NOMO-1 treated with dmso at 0.1 percent for 144 hours (cell line): ENCODE measurements around the gene BICDL2.
"Not testable (repeated sequence)": the region's sequence is repeated elsewhere in the genome, so short reads cannot be mapped to it uniquely, and the experiment has no call there.

Experiments
- DNase-seq: peaks from one replicate; lab custom pipeline; 2025; ENCODE audit not compliant: unreplicated experiment; lab: John Stamatoyannopoulos, UW

BICDL2 gene, protein sequence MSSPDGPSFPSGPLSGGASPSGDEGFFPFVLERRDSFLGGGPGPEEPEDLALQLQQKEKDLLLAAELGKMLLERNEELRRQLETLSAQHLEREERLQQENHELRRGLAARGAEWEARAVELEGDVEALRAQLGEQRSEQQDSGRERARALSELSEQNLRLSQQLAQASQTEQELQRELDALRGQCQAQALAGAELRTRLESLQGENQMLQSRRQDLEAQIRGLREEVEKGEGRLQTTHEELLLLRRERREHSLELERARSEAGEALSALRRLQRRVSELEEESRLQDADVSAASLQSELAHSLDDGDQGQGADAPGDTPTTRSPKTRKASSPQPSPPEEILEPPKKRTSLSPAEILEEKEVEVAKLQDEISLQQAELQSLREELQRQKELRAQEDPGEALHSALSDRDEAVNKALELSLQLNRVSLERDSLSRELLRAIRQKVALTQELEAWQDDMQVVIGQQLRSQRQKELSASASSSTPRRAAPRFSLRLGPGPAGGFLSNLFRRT

DNA sequence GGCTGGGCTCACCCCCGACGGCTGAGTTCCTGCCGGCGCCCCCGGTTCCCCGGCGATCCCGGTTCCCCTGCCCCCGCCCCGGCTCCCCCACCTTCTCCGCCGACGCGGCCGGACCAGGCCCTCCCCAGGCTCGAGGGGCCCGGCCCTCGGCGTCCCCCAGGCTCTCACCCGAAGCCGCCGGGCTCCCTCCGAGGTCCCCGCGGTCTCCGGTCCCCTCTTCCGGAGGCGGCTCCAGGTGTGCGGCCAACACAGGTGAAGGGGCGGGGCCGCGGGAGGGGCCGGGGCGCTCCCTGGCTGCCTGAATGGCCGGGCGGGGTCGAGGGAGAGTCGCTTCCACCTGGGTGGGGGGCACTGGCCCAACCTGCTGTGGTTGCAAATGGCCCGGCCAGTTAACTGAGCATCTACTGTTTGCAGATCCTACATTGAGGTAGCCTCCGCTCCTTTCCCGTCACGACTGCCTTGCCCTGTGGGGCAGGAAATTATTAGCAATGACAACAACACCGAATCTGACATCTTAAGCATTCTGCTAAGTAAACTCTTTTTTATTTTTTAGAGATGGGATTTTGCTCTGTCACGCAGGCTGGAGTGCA lies at the start of gene BICDL2:
TSS of gene BICDL2 (minus strand) at position 219 of the 590 bp plus-strand sequence. CDS start 1,448 bp downstream, outside the sequence.
- DNase-seq, result no peak

DNA sequence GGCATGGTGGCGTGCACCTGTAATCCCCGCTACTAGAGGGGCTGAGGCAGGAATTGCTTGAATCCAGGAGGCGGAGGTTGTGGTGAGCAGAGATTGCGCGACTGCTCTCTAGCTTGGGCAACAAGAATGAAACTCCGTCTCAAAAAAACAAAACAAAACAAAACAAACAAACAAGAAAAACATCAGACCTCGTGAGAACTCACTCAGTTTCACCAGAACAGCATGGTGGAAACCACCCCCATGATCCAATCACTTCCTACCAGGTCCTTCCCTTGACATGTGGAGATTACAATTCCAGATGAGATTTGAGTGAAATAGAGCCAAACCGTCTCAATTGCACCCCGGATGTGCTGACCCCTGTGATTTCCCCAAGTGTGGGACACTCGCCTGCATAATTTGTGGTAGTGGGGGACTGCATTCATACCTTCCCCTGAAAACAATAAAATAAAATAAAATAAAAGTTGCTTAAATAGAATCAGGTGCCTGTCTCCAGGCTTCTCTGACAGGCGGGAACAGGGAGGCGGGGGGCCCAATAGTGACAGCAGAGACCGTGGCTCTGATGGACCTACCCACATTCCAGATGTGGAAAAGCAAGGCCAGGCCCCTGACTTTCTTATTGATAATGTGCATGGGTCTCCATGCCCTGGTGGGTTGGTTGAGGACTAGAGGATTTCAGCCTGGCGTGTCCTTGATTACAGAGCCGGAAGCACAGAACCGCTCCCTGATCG lies 49.3 kb upstream of the BICDL2 start:
- DNase-seq, result no peak

DNA sequence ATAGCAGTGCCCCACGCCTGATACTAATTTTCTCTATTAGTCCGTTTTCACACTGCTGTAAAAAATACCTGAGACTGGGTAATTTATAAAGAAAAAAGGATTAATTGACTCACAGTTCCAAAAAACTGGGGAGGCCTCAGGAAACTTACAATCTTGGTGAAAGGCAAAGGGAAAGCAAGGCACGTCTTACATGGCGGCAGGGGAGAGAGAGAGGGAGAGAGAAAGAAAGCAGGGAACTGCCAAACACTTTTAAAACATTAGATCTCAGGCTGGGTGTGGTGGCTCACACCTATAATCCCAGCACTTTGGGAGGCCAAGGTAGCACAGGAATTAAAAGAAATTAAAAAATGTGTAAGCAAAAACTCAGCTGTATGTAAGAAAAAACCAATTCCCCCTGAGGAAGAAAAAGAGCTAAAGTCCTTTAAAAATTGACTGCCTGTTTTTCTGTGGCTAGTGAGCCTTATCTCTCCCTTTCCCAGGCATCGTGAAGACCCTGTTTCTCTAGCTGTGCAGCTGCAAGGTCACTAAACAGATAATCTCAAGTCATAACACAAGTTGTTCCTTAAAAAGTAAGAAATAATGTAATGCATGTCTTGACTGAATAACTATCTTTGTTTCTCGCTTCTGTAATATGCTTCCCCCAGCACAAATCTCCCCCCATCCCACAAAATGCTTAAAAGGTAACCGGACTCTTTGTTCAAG lies 48.4 kb upstream of the BICDL2 start:
- DNase-seq, result no peak

DNA sequence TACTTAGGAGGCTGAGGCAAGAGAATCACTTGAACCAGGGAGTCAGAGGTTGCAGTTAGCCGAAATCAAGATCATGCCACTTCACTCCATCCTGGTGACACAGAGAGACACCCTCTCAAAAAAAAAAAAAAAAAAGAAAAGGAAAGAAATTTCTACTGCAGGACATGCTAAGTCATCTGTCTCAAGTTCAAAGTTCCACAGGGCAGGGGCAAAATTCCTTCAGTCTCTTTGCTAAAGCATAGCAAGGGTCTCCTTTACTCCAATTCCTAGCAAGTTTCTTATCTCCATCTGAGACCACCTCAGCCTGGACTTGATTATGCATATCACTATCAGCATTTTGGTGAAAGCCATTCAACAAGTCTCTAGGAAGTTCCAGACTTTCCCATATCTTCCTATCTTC lies 47.7 kb upstream of the BICDL2 start:
- no peak for DNase-seq

DNA sequence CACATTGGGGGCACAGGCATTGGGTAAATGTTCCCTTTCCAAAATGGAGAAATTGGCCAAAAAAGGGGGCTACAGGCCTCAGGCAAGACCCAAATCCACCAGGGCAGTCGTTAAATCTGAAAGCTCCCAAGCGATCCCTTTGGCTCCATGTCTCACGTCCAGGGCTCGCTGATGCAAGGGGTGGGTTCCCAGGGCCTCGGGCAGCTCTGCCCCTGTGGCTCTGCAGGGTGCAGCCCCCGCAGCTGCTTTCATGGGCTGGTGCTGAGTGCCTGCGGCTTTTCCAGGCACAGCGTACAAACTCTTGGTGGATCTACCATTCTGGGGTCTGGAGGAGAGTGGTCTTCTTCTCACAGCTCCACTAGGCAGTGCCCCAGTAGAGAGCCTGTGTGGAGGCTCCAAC lies 46.7 kb upstream of the BICDL2 start:
- DNase-seq, result not testable (repeated sequence)

DNA sequence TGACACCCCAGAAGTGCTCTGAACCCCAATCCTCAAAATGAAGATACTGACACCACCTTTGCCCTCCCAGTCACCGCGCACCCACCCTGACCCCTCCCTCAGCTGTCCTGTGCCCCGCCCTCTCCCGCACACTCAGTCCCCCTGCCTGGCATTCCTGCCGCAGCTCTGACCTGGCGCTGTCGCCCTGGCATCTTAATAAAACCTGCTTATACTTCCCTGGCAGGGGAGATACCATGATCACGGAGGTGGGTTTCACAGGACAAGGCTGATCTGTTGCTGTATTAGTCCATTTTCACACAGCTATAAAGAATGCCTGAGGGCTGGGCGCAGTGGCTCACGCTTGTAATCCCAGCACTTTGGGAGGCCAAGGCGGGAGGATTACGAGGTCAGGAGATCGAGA lies 45.2 kb upstream of the BICDL2 start:
- not testable (repeated sequence) for DNase-seq

DNA sequence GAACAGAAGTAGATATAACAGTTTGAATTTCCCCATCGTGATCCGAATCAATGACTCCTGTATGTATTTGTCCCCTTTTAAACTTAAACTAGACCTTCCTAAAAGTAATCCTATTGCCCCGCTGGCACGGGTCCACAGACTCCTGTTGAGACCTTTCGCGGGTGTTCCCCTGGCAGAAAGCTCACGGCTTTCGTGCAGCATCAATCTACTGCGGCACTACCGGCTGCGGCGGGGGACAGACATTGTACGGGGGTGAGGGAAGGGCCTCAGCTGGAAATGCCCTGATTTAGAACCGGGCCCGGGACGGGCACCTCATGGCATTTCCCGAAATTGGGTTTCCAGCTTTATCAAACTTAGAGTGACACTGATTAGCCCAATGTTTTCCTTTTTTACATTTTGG lies 43.3 kb upstream of the BICDL2 start:
- DNase-seq, result no peak

DNA sequence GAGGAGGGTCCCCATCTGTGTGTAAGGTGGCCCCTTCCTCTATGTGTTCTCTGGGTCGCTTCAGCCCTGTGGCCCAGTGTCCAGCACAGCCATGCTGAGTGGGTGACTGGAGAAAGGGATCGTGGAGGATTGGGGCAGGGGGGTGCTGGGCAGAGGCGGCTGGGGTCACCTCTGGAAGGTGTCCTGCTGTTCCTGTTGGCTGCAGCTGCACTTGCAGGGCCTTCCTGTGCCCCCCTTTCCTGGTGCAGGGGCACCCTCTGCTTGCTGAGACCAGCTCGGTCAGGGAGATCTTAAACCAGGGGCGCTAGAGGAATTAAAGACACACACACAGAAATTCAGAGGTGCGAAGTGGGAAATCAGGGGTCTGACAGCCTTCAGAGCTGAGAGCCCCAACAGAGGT lies 39.8 kb upstream of the BICDL2 start:
- DNase-seq, result no peak

DNA sequence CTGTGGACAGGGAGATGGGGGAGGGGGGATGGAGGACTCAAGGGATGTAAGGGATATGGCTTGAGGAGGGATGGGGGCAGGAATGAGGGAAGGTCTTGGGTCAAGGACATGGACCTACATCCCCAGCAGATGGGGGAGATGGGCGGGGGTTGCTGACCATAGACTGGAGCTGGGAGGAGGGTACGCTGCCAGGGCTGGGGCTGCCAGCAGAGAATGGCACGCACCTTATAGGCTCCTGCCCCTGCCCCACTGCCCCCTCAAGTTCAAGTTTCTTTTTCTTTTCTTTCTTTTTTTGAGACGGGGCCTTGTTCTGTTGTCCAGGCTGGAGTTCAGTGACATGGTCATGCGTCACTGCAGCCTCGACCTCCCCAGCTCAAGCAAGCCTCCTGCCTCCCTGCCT lies 39.2 kb upstream of the BICDL2 start:
- not testable (repeated sequence) for DNase-seq

DNA sequence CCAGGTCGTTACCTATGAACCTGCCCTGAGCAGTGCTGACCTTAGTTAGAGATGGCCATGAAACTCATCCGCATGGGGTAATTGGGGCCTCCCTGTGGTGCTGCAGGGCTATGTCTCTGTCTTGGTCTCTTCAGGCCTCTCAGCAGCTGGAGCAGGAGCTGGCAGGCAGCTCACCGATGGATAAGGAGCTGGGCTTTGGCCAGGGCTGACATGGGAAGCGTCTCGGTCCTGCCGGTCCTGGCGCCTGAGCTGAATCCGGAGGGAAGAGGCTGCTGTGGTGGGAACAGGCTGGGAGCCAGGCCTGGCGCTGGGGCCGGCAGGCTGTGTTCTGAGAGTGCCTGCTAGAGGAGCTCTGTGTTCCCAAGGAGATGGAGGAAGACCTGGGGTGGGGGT lies 38.8 kb upstream of the BICDL2 start:
- no peak for DNase-seq

DNA sequence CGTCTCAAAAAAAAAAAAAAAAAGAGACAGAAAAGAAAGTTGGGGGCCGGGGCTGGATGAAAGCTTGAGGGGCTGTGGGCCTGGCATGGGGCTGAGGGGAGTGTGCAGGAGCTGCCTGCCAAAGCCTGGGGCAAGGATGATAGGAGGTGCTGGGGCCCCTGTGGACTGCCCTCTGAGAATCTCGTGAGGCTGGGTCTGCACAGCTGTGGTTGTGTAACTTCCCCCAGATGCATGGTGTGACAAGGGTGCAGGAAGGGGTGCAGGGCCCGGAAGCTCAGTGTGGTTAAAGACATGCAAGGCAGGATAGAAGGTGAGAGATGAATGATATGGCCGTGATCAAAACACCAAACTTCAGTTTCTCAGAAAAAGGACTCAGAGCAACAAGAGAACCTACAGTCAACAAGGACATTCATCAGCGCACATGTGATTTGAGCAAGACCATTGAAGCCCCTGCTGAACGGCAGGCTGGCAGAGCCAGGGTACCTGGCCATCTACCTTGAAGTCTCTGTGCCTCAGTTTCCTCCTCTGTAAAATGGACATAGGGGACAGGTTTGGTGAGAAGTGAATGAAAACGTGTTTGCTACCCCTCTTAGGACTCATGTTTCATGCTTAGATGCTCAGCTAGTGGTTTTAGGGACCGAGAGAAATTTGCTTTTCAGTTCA lies 38.2 kb upstream of the BICDL2 start:
- DNase-seq, result peak; percentile 49

DNA sequence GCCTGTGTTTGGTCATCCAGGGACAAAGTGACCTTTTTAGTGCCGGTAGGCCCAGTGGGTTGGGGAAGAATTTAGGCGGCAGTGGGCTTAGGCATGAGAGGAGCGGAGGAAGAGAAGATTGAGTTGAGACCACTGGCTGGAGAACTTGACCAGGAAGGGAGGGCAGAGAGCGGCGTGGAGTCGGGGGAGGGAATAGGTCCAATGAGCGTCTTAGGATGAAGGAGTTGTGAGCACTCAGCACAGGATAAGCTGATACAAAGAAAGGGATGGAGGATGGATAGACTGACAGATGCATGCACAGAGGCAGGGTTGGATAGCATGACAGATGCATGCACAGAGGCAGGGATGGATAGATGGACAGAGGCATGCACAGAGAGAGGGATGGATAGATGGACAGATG lies 36.7 kb upstream of the BICDL2 start:
- DNase-seq, result no peak

DNA sequence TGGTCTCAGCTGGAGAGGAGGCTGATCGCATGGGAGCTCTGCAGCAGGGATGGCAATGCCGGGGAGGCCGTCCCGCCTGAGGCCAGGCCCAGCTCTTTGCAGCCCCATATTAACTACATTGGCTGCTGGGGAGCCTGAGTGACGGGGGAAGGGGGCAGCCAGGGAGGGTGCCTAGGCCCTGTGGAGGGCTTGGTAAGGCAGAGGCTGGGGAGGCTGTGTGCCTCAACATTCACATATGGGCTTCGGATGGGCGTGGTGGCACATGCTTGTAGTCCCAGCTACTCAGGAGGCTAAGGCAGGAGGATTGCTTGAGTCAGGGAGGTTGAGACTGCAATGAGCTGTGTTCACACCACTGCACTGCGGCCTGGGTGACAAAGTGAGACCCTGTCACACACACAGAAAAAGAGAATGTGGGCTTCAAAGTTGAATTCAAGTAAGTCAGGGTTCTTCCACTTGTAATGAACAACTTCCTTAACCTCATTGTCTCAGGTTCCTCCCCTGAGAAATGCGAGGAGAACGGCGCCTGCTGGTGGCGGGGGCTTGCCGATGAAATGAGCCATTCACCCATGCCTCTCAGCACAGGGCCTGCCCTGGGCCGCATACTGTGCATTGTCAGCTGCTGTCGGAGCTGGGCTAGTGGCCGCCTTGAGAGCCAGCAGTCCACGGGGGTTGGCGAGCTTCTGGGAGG lies 36.0 kb upstream of the BICDL2 start:
- not testable (repeated sequence) for DNase-seq

DNA sequence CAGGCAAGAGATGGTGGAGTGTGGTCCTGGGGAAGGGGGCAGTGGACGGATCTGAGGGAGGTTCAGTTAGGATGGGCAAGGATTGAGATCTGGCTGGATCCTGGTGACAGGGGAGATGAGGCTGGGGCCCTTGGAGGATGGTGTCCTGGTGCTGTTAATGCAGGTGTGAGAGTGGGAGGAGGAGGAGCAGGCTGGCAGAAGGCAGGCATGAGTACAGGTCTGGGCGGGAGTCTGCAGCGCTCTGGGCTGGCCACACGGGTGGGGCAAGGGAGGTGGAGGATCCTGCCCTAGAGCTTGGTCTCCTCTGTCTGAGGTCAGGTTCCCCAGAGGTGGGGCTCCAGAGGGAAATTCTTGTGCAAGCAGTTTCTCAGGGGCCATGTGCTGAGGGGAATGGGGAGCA lies 35.4 kb upstream of the BICDL2 start:
- DNase-seq, result not testable (repeated sequence)

DNA sequence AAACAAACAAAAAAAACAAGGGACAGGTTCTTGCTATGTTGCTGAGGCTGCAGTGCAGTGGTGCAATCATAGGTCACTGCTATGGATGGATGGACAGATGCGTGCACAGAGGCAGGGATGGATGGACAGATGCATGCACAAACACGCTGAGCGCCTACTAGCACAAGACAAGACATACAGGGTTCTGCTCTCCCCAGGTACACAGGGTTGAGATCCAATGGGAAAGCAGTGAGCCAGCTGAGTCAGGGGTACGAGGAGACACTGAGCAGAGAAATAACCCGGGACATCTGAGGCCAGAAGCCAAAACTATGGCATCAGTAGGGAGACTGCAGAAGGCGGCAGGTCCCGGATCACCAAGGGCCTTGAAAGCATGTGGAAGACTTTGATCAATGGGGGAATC lies 34.9 kb upstream of the BICDL2 start:
- no peak for DNase-seq

DNA sequence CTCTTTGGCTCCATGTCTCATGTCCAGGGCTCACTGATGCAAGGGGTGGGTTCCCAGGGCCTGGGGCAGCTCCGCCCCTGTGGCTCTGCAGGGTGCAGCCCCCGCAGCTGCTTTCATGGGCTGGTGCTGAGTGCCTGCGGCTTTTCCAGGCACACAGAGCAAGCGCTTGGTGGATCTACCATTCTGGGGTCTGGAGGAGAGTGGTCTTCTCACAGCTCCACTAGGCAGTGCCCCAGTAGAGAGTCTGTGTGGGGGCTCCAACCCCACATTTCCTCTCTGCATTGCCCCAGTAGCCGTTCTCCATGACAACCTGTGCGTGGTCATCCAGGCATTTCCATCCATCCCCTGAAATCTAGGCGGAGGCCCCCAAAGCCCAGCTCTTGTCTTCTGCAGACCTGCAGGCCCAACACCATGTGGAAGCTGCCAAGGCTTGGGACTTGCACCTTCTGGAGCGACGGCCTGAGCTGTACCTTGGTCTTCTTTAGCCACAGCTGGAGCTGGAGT lies 33.9 kb upstream of the BICDL2 start:
- DNase-seq, result no peak

DNA sequence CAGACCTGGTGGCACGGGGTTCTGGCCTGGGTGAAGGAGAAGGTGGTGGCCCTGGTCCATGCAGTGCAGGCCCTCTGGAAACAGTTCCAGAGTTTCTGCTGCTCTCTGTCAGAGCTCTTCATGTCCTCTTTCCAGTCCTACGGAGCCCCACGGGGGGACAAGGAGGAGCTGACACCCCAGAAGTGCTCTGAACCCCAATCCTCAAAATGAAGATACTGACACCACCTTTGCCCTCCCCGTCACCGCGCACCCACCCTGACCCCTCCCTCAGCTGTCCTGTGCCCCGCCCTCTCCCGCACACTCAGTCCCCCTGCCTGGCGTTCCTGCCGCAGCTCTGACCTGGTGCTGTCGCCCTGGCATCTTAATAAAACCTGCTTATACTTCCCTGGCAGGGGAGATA lies 32.4 kb upstream of the BICDL2 start:
- not testable (repeated sequence) for DNase-seq

DNA sequence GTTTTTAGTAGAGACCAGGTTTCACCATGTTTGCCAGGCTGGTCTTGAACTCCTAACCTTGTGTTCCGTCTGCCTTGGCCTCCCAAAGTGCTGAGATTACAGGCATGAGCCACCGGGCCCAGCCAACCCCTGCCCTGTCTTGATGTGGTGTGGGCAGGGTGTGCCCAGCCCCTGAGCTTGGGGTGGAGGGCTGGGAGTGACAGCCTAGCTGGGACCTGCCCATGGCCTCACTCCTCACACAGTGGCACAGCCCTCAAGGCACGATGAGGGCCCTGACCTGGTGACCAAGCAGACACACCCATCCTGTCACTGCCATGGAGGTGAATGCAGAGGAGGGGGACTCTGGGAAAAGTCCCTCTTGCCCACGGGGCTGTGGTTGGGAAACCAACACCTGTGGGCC lies 31.7 kb upstream of the BICDL2 start:
- no peak for DNase-seq

DNA sequence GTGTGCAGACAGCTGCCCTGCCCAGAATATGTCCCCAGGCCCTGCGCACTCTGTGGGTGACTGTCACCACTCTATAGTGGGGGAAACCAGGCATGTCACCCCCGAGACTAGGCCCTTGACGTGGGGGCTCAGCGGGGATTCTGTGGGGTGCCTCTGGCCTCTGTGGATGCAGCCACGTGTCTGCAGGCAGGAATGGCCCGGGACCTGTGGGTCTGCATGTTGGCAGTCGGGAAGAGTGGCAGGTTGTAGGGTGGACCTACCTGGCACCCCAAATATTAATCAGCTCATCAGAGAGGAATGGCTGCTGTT lies 29.6 kb upstream of the BICDL2 start:
- DNase-seq, result no peak
